HEK293T (cell line): ENCODE results near the gene ZC3H8.

Experiments
- CTCF ChIA-PET: fragments of 350-600 bp; formaldehyde crosslinking; extraction: SDS; loops from one replicate; lab custom pipeline; 2021; ENCODE audit warnings: antibody characterized with exemption, inconsistent platforms; lab: Yijun Ruan, JAX
- POLR2A ChIA-PET: fragments of 350-600 bp; formaldehyde crosslinking; extraction: SDS; loops from one replicate; lab custom pipeline; 2020; ENCODE audit warnings: antibody characterized with exemption, inconsistent platforms; lab: Yijun Ruan, JAX
- DNase-seq: peaks from one replicate; pipeline ENCODE4 v3.0.0; 2012; ENCODE audit warnings: mixed read lengths; ENCODE audit errors: extremely low spot score
- ARNT ChIP-seq: fragments of 450-650 bp; IDR thresholded peaks from 2 replicates; pipeline ENCODE4 v1.6.1; 2017; ENCODE audit warnings: mild to moderate bottlenecking
- BHLHE40 ChIP-seq: fragments of 450-650 bp; IDR thresholded peaks from 2 replicates; pipeline ENCODE4 v1.6.1; 2016; ENCODE audit warnings: mild to moderate bottlenecking, moderate library complexity, borderline replicate concordance
- CTBP1 ChIP-seq: fragments of 450-650 bp; IDR thresholded peaks from 2 replicates; pipeline ENCODE4 v1.6.1; 2016; ENCODE audit warnings: borderline replicate concordance
- ELF4 ChIP-seq: fragments of 450-650 bp; IDR thresholded peaks from 2 replicates; pipeline ENCODE4 v1.6.1; 2017; ENCODE audit warnings: antibody characterized with exemption
- FOXA1 ChIP-seq: fragments of 450-650 bp; IDR thresholded peaks from 2 replicates; pipeline ENCODE4 v1.6.1; 2016; ENCODE audit warnings: mild to moderate bottlenecking
- FOXK2 ChIP-seq: fragments of 450-650 bp; IDR thresholded peaks from 2 replicates; pipeline ENCODE4 v1.6.1; 2016; ENCODE audit warnings: mild to moderate bottlenecking
- FOXM1 ChIP-seq: fragments of 450-650 bp; IDR thresholded peaks from 2 replicates; pipeline ENCODE4 v1.6.1; 2017; ENCODE audit warnings: mild to moderate bottlenecking, borderline replicate concordance
- HDGF ChIP-seq: fragments of 450-650 bp; IDR thresholded peaks from 2 replicates; pipeline ENCODE4 v1.6.1; 2017; ENCODE audit warnings: antibody characterized with exemption, borderline replicate concordance
- L3MBTL2 ChIP-seq: fragments of 450-650 bp; conservative IDR thresholded peaks from 2 replicates; pipeline ENCODE4 v1.6.1; 2016; ENCODE audit warnings: mild to moderate bottlenecking
- LEF1 ChIP-seq: fragments of 450-650 bp; IDR thresholded peaks from 2 replicates; pipeline ENCODE4 v1.6.1; 2017; ENCODE audit warnings: mild to moderate bottlenecking, borderline replicate concordance
- NFRKB ChIP-seq: fragments of 450-650 bp; IDR thresholded peaks from 2 replicates; pipeline ENCODE4 v1.6.1; 2016; ENCODE audit warnings: mild to moderate bottlenecking, moderate library complexity
- SP1 ChIP-seq: fragments of 450-650 bp; IDR thresholded peaks from 2 replicates; pipeline ENCODE4 v1.6.1; 2017
- SUZ12 ChIP-seq: fragments of 450-650 bp; IDR thresholded peaks from 2 replicates; pipeline ENCODE4 v1.6.1; 2016; ENCODE audit warnings: mild to moderate bottlenecking
- TARDBP ChIP-seq: fragments of 450-650 bp; IDR thresholded peaks from 2 replicates; pipeline ENCODE4 v1.6.1; 2016
- ZNF384 ChIP-seq: fragments of 450-650 bp; IDR thresholded peaks from 2 replicates; pipeline ENCODE4 v1.6.1; 2016
- TF ChIP-seq, protein P1 (sequence below): fragments of 450-650 bp; IDR thresholded peaks from 2 replicates; pipeline ENCODE4 v1.6.1; 2016

The ZC3H8 gene

DNA sequence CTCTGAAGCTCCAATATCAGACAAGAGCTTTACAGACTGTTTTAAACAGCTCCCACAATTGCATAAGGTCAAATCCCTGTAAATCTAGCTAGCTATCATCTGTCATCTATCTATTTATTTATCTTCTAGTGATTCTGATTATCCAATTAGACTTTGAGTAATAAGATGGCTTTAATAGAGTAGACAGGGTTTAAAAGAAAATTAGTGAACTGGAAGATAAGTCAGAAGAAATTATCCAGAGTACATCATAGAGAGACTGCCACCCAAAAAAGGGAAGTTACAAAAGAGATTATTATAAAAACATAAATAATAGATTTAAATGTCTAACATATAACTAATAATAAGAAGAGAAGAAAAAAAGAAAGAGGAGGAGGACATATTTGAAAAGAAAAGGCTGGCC lies 8.0 kb upstream of the ZC3H8 start:
- CTCF ChIA-PET = no interaction called here
- DNase-seq = no peak
- POLR2A ChIA-PET = no interaction called here
- no peak for TF ChIP-seq FOXM1
- TF ChIP-seq LEF1 = no peak
- TF ChIP-seq, protein P1, sequence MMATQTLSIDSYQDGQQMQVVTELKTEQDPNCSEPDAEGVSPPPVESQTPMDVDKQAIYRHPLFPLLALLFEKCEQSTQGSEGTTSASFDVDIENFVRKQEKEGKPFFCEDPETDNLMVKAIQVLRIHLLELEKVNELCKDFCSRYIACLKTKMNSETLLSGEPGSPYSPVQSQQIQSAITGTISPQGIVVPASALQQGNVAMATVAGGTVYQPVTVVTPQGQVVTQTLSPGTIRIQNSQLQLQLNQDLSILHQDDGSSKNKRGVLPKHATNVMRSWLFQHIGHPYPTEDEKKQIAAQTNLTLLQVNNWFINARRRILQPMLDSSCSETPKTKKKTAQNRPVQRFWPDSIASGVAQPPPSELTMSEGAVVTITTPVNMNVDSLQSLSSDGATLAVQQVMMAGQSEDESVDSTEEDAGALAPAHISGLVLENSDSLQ = no peak
- no peak for TF ChIP-seq FOXA1
- TF ChIP-seq NFRKB = no peak
- no peak for TF ChIP-seq L3MBTL2
- no peak for TF ChIP-seq FOXK2
- TF ChIP-seq ZNF384 = no peak
- TF ChIP-seq HDGF = no peak
- TF ChIP-seq CTBP1 = no peak
- TF ChIP-seq ELF4 = no peak
- no peak for TF ChIP-seq SUZ12
- TF ChIP-seq BHLHE40 = no peak
- no peak for TF ChIP-seq TARDBP
- no peak for TF ChIP-seq ARNT
- TF ChIP-seq SP1 = no peak

DNA sequence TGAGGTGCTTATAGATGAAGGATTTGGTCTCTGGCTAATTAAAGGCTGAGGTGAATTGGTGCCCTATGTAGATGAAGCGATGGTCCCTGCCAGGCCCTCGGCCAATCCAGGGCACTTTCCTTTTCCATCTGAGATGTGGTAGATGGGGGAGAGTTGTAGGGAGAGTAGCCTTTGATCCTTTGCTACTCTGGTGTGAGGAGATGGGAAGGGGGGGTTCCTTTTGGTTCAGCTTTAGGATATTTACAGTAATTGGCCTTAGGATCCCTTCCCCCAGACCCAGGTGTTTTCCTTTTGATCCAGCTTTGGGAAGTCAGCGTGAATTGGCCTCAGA lies 5.4 kb upstream of the ZC3H8 start:
- no peak for TF ChIP-seq BHLHE40
- no peak for TF ChIP-seq ARNT
- TF ChIP-seq TARDBP = no peak
- TF ChIP-seq ELF4 = no peak
- no peak for TF ChIP-seq L3MBTL2
- no peak for TF ChIP-seq HDGF
- TF ChIP-seq CTBP1 = no peak
- TF ChIP-seq ZNF384 = no peak
- TF ChIP-seq FOXM1 = no peak
- CTCF ChIA-PET = interaction anchor here (1.0 to 1.3 kb wide), 2 partner anchors 12 to 173 kb away, joined by 3 to 5 read pairs; partner anchors contain the start of gene RGPD8

DNA sequence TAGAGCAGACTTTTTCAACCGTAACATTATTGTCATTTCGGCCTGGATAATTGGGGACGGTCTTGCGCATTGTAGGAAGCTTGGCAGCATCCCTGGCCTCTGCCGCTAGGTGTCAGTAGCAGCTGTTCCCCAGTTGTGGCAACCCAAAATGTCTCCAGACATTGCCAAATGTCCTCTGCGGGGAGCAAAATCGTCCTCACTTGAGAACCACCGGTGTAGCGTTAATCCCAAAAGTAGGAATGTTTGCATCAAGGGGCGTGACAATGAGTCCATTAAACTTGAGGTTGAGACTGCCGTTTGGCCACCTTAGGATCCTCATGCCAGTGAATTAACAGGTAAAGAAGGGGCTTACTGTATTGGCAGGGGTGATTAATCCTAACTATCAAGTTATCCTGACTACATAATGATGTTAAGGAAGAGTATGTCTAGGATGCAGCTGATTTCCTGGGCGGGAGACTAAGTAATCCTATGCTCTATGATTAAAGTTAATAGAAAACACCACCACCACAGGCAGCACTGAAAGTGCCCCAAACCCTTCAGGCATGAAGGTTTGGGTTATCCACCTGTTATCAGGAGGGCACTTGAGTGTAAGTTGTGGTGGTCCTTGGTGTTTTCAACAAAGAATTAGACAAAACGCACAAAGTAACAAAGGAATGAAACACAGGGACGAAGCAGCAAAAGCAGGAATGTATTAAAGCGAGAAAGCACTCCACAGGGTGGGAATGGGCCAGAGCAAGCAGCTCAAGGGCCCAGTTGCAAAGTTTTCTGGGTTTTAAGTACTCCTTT lies 4.9 kb upstream of the ZC3H8 start:
- ChIA-PET POLR2A (interaction anchor here (1.0 to 1.2 kb wide), 2 partner anchors 14 to 324 kb away, joined by 3 to 4 read pairs; no protein-coding TSS in a partner anchor), CTCF (interaction anchor here (0.6 to 1.3 kb wide), 5 partner anchors 9 to 174 kb away, joined by 3 to 7 read pairs (median 3); partner anchors contain the start of gene RGPD8)

More for the DNA sequence above, 5.4 kb upstream of the ZC3H8 start:
- no peak for DNase-seq
- POLR2A ChIA-PET = interaction anchor here (1.0 to 1.2 kb wide), 2 partner anchors 13 to 323 kb away, joined by 3 to 4 read pairs; no protein-coding TSS in a partner anchor

DNA sequence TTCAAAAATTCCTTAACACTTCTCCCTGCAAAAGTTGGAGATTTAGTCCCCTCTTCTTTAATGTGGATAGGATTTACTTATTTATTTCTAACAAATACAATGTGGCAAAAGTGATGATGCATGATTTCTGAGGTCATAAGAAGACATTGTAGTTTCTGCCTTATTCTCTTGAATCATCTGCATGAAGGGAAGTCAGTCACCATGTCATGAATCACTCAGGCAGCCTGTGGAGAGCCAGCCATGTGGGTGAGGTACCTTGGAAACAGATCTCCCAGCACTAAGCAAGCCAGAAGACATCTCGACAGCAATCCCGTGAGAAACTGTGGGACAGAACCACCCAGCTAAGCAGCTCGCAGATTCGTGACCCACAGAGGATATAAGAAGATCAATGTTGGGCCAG lies 2.7 kb upstream of the ZC3H8 start:
- DNase-seq = no peak
- ChIA-PET CTCF (no interaction called here), POLR2A (no interaction called here)
- no peak for TF ChIP-seq ZNF384
- no peak for TF ChIP-seq LEF1
- no peak for TF ChIP-seq SP1
- TF ChIP-seq ARNT = no peak
- TF ChIP-seq CTBP1 = no peak
- no peak for TF ChIP-seq BHLHE40
- TF ChIP-seq HDGF = no peak
- no peak for TF ChIP-seq NFRKB
- TF ChIP-seq TARDBP = no peak
- no peak for TF ChIP-seq FOXM1
- TF ChIP-seq, protein P1 = no peak
- no peak for TF ChIP-seq FOXA1
- no peak for TF ChIP-seq SUZ12
- no peak for TF ChIP-seq ELF4
- TF ChIP-seq L3MBTL2 = no peak
- TF ChIP-seq FOXK2 = no peak

More for the DNA sequence above, 4.9 kb upstream of the ZC3H8 start:
- TF ChIP-seq, protein P1 = peak; percentile 21; the same call in 1 of the 2 replicates
- no peak for TF ChIP-seq ZNF384
- DNase-seq = peak; percentile 70

DNA sequence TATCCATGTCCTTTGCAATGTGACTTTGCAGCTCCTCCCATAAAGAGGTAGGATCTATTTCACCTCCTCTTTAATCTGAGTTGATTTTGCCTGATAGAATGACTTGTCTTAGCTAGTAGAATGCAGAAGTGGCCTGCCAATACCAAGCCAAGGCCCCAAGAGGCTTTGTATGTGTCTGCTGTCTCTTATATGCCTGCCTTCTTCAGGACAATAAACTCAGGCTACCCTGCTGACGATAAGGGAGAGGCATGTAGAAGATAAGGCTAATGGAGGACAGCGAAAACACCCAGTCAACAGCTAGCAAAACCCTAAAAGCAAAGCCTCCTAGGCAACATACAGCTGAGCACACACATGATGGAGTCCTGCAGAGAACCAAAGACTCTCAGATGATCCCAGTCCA lies 1.8 kb upstream of the ZC3H8 start:
- ChIA-PET CTCF (no interaction called here), POLR2A (no interaction called here)
- TF ChIP-seq FOXM1 (no peak), L3MBTL2 (no peak), BHLHE40 (no peak), TARDBP (no peak), CTBP1 (no peak), ZNF384 (no peak)
- DNase-seq = no peak

DNA sequence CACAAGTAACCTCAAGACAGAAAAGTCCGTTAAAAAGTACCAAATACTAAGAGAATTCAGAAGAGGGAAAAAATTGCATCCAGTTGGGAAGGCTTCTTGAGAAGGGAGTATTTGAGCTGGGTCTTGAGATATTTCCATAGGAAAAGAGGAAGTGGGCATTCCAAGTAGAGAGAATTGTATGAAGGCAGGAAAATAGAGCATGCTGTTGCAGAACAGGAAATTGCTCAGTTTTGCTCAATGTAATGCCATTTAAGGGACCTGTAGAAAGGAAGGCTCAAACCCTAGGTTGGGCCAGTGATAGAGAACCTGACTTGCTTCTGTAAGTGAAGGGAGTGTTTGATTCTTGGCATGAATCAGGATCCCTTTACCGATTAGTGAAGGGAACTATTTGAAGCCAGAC lies 1.0 kb upstream of the ZC3H8 start:
- POLR2A ChIA-PET = interaction anchor here (1.1 to 1.7 kb wide), 4 partner anchors 12 to 61 kb away, joined by 3 to 13 read pairs (median 5); no protein-coding TSS in a partner anchor
- no peak for TF ChIP-seq FOXK2
- no peak for DNase-seq
- CTCF ChIA-PET = no interaction called here
